Panc1 (cell line): Measurements from ENCODE around the gene SSR4. TPM values are rescaled to one million over a fixed set of nuclear protein-coding genes. Genes with fewer than 3 reads are reported as not detected.

Experiments
- ATAC-seq: fragments of 200-7000 bp; cut with Tn5 transposase; 2 replicates; pipeline ENCODE4 v1.9.1; 2020; ENCODE audit warnings: mild to moderate bottlenecking, moderate library complexity
- BruUV-seq: library from RNA; stranded (reverse); fragments of 400-500 nt; replicated peaks from 2 replicates; lab custom pipeline; 2021; lab: Mats Ljungman, UMichigan
- CTCF ChIA-PET: fragments of 300-600 bp; sonication (Branson Sonifier 250); formaldehyde crosslinking; loops from one replicate; lab custom pipeline; 2022; ENCODE audit warnings: antibody characterized with exemption; lab: Charles Lee
- POLR2A ChIA-PET: fragments of 300-600 bp; sonication (Branson Sonifier 250); formaldehyde crosslinking; loops from one replicate; lab custom pipeline; 2022; ENCODE audit warnings: antibody characterized with exemption; lab: Charles Lee
- DNase-seq: peaks from one replicate; pipeline ENCODE4 v3.0.0-alpha.2; 2010; ENCODE audit warnings: low read depth, low spot score
- H3K27ac ChIP-seq: 2 replicates; pipeline ENCODE4 v1.5.1; 2011; ENCODE audit warnings: mild to moderate bottlenecking, low read length, inconsistent platforms
- H3K27me3 ChIP-seq: fragments of 200-500 bp; sonication (Bioruptor generic); 2 replicates; pipeline ENCODE4 v1.6.0; 2014; ENCODE audit warnings: low read length, inconsistent platforms; ENCODE audit not compliant: control insufficient read depth, insufficient read depth
- H3K36me3 ChIP-seq: fragments of 200-500 bp; sonication (Bioruptor generic); 2 replicates; pipeline ENCODE4 v1.5.1; 2014; ENCODE audit warnings: inconsistent platforms, mild to moderate bottlenecking, low read length, moderate library complexity; ENCODE audit not compliant: control insufficient read depth, insufficient read depth
- H3K4me1 ChIP-seq: 2 replicates; pipeline ENCODE4 v1.5.1; 2011; ENCODE audit warnings: inconsistent platforms, mild to moderate bottlenecking, low read length, moderate library complexity; ENCODE audit not compliant: control insufficient read depth, insufficient read depth
- H3K4me3 ChIP-seq, 2 experiments: 2 replicates each; pipeline ENCODE4 v1.5.1; 2011 to 2012; ENCODE audit warnings: low read depth in 2 of 2, low read length in 2 of 2, mild to moderate bottlenecking in 2 of 2, inconsistent platforms in 1 of 2, moderate library complexity in 1 of 2
- H3K9me3 ChIP-seq: fragments of 200-500 bp; sonication (Bioruptor generic); 2 replicates; pipeline ENCODE4 v1.5.1; 2014; ENCODE audit warnings: low read depth, mild to moderate bottlenecking, inconsistent platforms, low read length, moderate library complexity; ENCODE audit not compliant: control insufficient read depth, insufficient read depth
- CTCF ChIP-seq: fragments of 450-650 bp; IDR thresholded peaks from 2 replicates; pipeline ENCODE4 v1.5.1; 2017; ENCODE audit warnings: mild to moderate bottlenecking
- POLR2AphosphoS5 ChIP-seq: IDR thresholded peaks from 2 replicates; pipeline ENCODE4 v1.6.1; 2012; ENCODE audit warnings: mild to moderate bottlenecking, low read depth, low read length, moderate library complexity
- REST ChIP-seq, 2 experiments: IDR thresholded peaks; 2 replicates each; pipeline ENCODE4 v1.6.1; 2011 to 2012; ENCODE audit warnings: low read depth in 2 of 2, control low read depth in 1 of 2, low read length in 1 of 2, mild to moderate bottlenecking in 1 of 2, moderate library complexity in 1 of 2; ENCODE audit not compliant: insufficient read depth in 1 of 2
- SIN3A ChIP-seq: IDR thresholded peaks from 2 replicates; pipeline ENCODE4 v1.6.1; 2012; ENCODE audit warnings: low read depth, mild to moderate bottlenecking, low read length, moderate library complexity, borderline replicate concordance; ENCODE audit not compliant: insufficient read depth
- TCF7L2 ChIP-seq: IDR thresholded peaks from 2 replicates; pipeline ENCODE4 v1.6.1; 2011; ENCODE audit warnings: mild to moderate bottlenecking, low read depth, low read length, inconsistent platforms
- in situ Hi-C: cut with HindIII; loops from 2 replicates; pipeline ENCODE4 v1.10.0; 2016; ENCODE audit warnings: low sequenced_read_pairs, low pct_unique_long_range_greater_than_20kb
- intact Hi-C: fragments of 100-400 bp; cut with micrococcal nuclease; formaldehyde crosslinking; loops from one replicate; pipeline ENCODE4 v1.10.0; 2022; ENCODE audit not compliant: unreplicated experiment
- total RNA-seq: library from RNA; stranded (reverse); gene quantifications from one replicate; pipeline ENCODE4 v1.2.1, GENCODE V29; 2021; ENCODE audit not compliant: unreplicated experiment

Gene SSR4
- total RNA-seq, 1 experiment from 2014 or later = 504 TPM

GRCh38 chrX:153807976-153808375, 13.5 kb downstream of the SSR4 start:
- intact Hi-C loops = loop anchor here (10.0 kb wide), 1 partner anchor 77 kb away; the partner anchor contains the start of gene L1CAM
- Histone ChIP-seq H3K27ac (no peak overlapping the region), H3K36me3 (no peaks in the 10 kb centered on the region), H3K4me3 (no peak overlapping the region), H3K4me1 (no peaks in the 10 kb centered on the region), H3K27me3 (no peaks in the 10 kb centered on the region), H3K9me3 (no peaks in the 10 kb centered on the region)
- TF ChIP-seq SIN3A = no peak
- no peak for TF ChIP-seq CTCF
- TF ChIP-seq TCF7L2 = no peak
- no peak for TF ChIP-seq POLR2AphosphoS5
- TF ChIP-seq REST (IDR thresholded peaks at IDR 0.05; ENCODE audit: insufficient read depth in 1 of 2, low read depth in 2 of 2, low read length in 1 of 2) = no peak
- POLR2A ChIA-PET = no interaction called here
- BruUV-seq = no TSS peak
- in situ Hi-C loops = no loop called here
- CTCF ChIA-PET = no interaction called here
- DNase-seq = no peak
- no peak for ATAC-seq

GRCh38 chrX:153812220-153812619, 17.8 kb downstream of the SSR4 start:
- H3K9me3 ChIP-seq = no peaks in the 10 kb centered on the region
- no peaks in the 10 kb centered on the region for H3K4me1 ChIP-seq
- ChIA-PET CTCF (interaction anchor here (0.5 kb wide), 1 partner anchor 141 kb away, joined by 3 read pairs; no protein-coding TSS in a partner anchor), POLR2A (no interaction called here)
- H3K27me3 ChIP-seq = no peaks in the 10 kb centered on the region
- TF ChIP-seq CTCF (no peak), POLR2AphosphoS5 (no peak), SIN3A (no peak)
- DNase-seq (no peak), ATAC-seq (no peak)
- no peak overlapping the region for H3K4me3 ChIP-seq
- no peak overlapping the region for H3K27ac ChIP-seq
- no TSS peak for BruUV-seq
- intact Hi-C loops (no loop called here), in situ Hi-C loops (no loop called here)
- H3K36me3 ChIP-seq = no peaks in the 10 kb centered on the region
